Central memory CD4-positive, alpha-beta T cell (primary cell): ENCODE measurements around the gene HNRNPU.
"Not testable (repeated sequence)": the region's sequence is repeated elsewhere in the genome, so short reads cannot be mapped to it uniquely, and the experiment has no call there.

Source experiments
- DNase-seq: peaks from one replicate; pipeline ENCODE4 v3.0.0; 2022

The HNRNPU gene

GRCh38 chr1:244839656-244840055 lies 24.7 kb downstream of the HNRNPU start:
- no peak for DNase-seq

- DNase-seq = no peak
Measured at GRCh38 chr1:244837597-244838258, 26.6 kb downstream of the HNRNPU start.

- DNase-seq = no peak
Measured at GRCh38 chr1:244836584-244836983, 27.8 kb downstream of the HNRNPU start.

- no peak for DNase-seq
Measured at GRCh38 chr1:244836135-244836521, 28.2 kb downstream of the HNRNPU start.

GRCh38 chr1:244835276-244836134 lies 28.8 kb downstream of the HNRNPU start, which contains the start of gene COX20:
COX20 (plus strand) TSS chr1:244835658; CDS start chr1:244835715, 57 bp downstream.
- peak; percentile 91 for DNase-seq

GRCh38 chr1:244834543-244835275 lies 29.6 kb downstream of the HNRNPU start:
- peak; percentile 94 for DNase-seq

GRCh38 chr1:244833734-244834542 lies 30.4 kb downstream of the HNRNPU start:
- DNase-seq = peak; percentile 57

- not testable (repeated sequence) for DNase-seq
Measured at GRCh38 chr1:244833260-244833659, 31.1 kb downstream of the HNRNPU start.

- DNase-seq = no peak
Measured at GRCh38 chr1:244830639-244831038, 33.7 kb downstream of the HNRNPU start.

- no peak for DNase-seq
Measured at GRCh38 chr1:244826712-244827111, 37.6 kb downstream of the HNRNPU start.

GRCh38 chr1:244822878-244823277 lies 41.5 kb downstream of the HNRNPU start:
- no peak for DNase-seq

- no peak for DNase-seq
Measured at GRCh38 chr1:244821134-244821533, 43.2 kb downstream of the HNRNPU start.

- DNase-seq = no peak
Measured at GRCh38 chr1:244820131-244820530, 44.2 kb downstream of the HNRNPU start.

GRCh38 chr1:244817415-244817894 lies 46.9 kb downstream of the HNRNPU start:
- DNase-seq = no peak

- DNase-seq = no peak
Measured at GRCh38 chr1:244815600-244816099, 48.7 kb downstream of the HNRNPU start.

- no peak for DNase-seq
Measured at GRCh38 chr1:244813327-244813726, 51.0 kb downstream of the HNRNPU start.

- DNase-seq = no peak
Measured at GRCh38 chr1:244810221-244810620, 54.1 kb downstream of the HNRNPU start.

- no peak for DNase-seq
Measured at GRCh38 chr1:244807138-244807537, 57.2 kb downstream of the HNRNPU start.

GRCh38 chr1:244804841-244805240 lies 59.5 kb downstream of the HNRNPU start:
- no peak for DNase-seq

GRCh38 chr1:244802556-244803239 lies 61.6 kb downstream of the HNRNPU start:
- DNase-seq = no peak

- DNase-seq = no peak
Measured at GRCh38 chr1:244802041-244802440, 62.3 kb downstream of the HNRNPU start.
